Fibroblast of lung (primary cell): ENCODE results near the gene TMEM131. TPM values are rescaled to one million over a fixed set of nuclear protein-coding genes. Genes with fewer than 3 reads are reported as not detected.

Experiments used
- DNase-seq, 2 donors: peaks; one replicate each; pipeline versions ENCODE4 v3.0.0 to v3.0.0-alpha.2; 2010; ENCODE audit warnings: low read depth in 2 of 2
- H2AFZ ChIP-seq: 2 replicates; pipeline ENCODE4 v1.5.1; 2012; ENCODE audit warnings: low read length, control low read depth, inconsistent platforms
- H3K27ac ChIP-seq: 2 replicates; pipeline ENCODE4 v1.5.1; 2011; ENCODE audit warnings: low read length, control low read depth; ENCODE audit not compliant: insufficient read depth
- H3K27me3 ChIP-seq: 2 replicates; pipeline ENCODE4 v1.5.1; 2011; ENCODE audit warnings: mild to moderate bottlenecking, low read length; ENCODE audit not compliant: control insufficient read depth, insufficient read depth
- H3K36me3 ChIP-seq: 2 replicates; pipeline ENCODE4 v1.5.1; 2011; ENCODE audit warnings: low read length; ENCODE audit not compliant: control insufficient read depth, insufficient read depth
- H3K4me1 ChIP-seq: 2 replicates; pipeline ENCODE4 v1.5.1; 2011; ENCODE audit warnings: low read length; ENCODE audit not compliant: control insufficient read depth, insufficient read depth; ENCODE audit errors: extremely low read depth
- H3K4me2 ChIP-seq: 2 replicates; pipeline ENCODE4 v1.5.1; 2011; ENCODE audit warnings: low read length, control low read depth; ENCODE audit not compliant: insufficient read depth; ENCODE audit errors: extremely low read depth
- H3K4me3 ChIP-seq, 4 experiments: fragments of 200-600 bp in 1 of 4; sonication (generic) in 1 of 4; replicated peaks in 1 of 4; 2 replicates each; pipeline ENCODE4 v1.5.1; 2011 to 2016; ENCODE audit warnings: low read length in 4 of 4, low read depth in 3 of 4, mild to moderate bottlenecking in 3 of 4, control low read depth in 2 of 4, inconsistent platforms in 1 of 4, mixed read lengths in 1 of 4; ENCODE audit not compliant: insufficient read depth in 1 of 4; ENCODE audit errors: control extremely low read depth in 1 of 4
- H3K79me2 ChIP-seq: 2 replicates; pipeline ENCODE4 v1.5.1; 2012; ENCODE audit warnings: mild to moderate bottlenecking, low read length, inconsistent platforms; ENCODE audit not compliant: control insufficient read depth, insufficient read depth
- H3K9ac ChIP-seq: 2 replicates; pipeline ENCODE4 v1.5.1; 2011; ENCODE audit warnings: mild to moderate bottlenecking, low read length, control low read depth; ENCODE audit not compliant: insufficient read depth
- H3K9me3 ChIP-seq: 2 replicates; pipeline ENCODE4 v1.5.1; 2012; ENCODE audit warnings: low read depth, low read length; ENCODE audit not compliant: control insufficient read depth, insufficient read depth
- H4K20me1 ChIP-seq: 2 replicates; pipeline ENCODE4 v1.5.1; 2011; ENCODE audit warnings: low read length; ENCODE audit not compliant: control insufficient read depth, insufficient read depth; ENCODE audit errors: extremely low read depth
- EZH2 ChIP-seq: IDR thresholded peaks from 2 replicates; pipeline ENCODE4 v1.5.1; 2012; ENCODE audit warnings: low read length, control low read depth, mild to moderate bottlenecking; ENCODE audit errors: missing control alignments
- polyA plus RNA-seq, 2 donors: library from polyadenylated mRNA; depleted of rRNA in 1 of 2; stranded (reverse) in 1 of 2; unstranded in 1 of 2; fragments of >200 nt; gene quantifications; 2 replicates each; pipeline ENCODE4 v1.2.1, GENCODE V29; 2011 to 2012; ENCODE audit warnings: missing spikeins in 1 of 2
- total RNA-seq: library from RNA; depleted of rRNA; stranded (reverse); fragments of >200 nt; gene quantifications from 2 replicates; pipeline ENCODE4 v1.2.1, GENCODE V29; 2014
- TF ChIP-seq, protein P1 (sequence below), 2 donors: IDR thresholded peaks in 1 of 2; conservative IDR thresholded peaks in 1 of 2; 1 replicate in 1 of 2; 2 replicates in 1 of 2; pipeline ENCODE4 v1.5.1; 2011 to 2012; ENCODE audit warnings: low read length in 2 of 2, control low read depth in 1 of 2, inconsistent platforms in 1 of 2, low read depth in 1 of 2, mild to moderate bottlenecking in 1 of 2

Gene TMEM131
- total and polyA plus RNA-seq, 2 donors (not counting 1 experiment from before 2014, with no cell fraction given): 18.1 to 32.4 TPM

DNA sequence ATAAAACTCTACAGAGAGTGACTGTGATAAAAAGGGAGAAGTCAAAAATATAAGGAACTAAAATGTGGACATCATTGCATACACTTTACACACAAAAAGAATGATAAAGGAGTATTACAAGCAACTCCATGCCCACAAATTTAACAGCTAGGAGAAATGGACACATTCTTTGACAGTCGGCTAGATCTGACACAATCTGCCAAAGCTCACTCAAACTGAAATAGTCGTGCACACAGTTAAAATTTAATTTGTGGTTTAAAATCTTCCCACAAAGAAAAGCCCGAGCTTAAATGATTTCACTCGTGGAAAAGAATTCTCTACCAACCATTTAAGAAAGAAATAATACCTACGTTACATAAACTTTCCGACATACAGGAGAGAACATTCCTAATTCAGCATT is 149.9 kb downstream of the TMEM131 start:
- Histone ChIP-seq H3K9ac (no peak overlapping the region), H3K4me1 (no peaks in the 10 kb centered on the region), H3K36me3 (no peaks in the 10 kb centered on the region), H3K27me3 (no peaks in the 10 kb centered on the region), H2AFZ (no peak overlapping the region), H3K4me3 (no peak overlapping the region), H3K79me2 (peaks cover 2% of the 10 kb centered on the region), H3K4me2 (no peak overlapping the region), H4K20me1 (no peaks in the 10 kb centered on the region), H3K9me3 (no peaks in the 10 kb centered on the region), H3K27ac (no peak overlapping the region)
- TF ChIP-seq EZH2: no peak
- no peak for DNase-seq

DNA sequence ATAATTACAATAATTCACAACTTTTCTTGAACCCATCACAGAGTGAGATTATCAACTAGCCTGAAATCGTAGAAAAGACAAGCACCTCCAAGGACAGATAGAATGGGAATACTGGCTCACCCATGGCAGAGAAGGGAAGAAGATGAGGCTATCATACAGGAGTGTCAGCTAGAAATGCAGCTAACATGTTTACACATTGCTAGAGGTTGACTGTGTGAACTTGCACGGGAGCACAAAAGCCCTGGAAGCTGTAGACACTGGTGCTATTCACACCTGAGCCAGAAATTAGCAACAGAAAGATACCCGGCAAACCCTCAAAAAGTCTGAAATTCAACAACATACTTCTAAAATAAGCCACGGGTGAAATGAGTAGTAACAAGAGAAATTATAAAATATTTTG is 150.6 kb downstream of the TMEM131 start:
- H3K4me2 ChIP-seq: no peak overlapping the region
- H3K36me3 ChIP-seq: peaks cover 1% of the 10 kb centered on the region
- no peaks in the 10 kb centered on the region for H4K20me1 ChIP-seq
- no peaks in the 10 kb centered on the region for H3K9me3 ChIP-seq
- no peak for DNase-seq
- no peak for TF ChIP-seq EZH2
- TF ChIP-seq, protein P1, sequence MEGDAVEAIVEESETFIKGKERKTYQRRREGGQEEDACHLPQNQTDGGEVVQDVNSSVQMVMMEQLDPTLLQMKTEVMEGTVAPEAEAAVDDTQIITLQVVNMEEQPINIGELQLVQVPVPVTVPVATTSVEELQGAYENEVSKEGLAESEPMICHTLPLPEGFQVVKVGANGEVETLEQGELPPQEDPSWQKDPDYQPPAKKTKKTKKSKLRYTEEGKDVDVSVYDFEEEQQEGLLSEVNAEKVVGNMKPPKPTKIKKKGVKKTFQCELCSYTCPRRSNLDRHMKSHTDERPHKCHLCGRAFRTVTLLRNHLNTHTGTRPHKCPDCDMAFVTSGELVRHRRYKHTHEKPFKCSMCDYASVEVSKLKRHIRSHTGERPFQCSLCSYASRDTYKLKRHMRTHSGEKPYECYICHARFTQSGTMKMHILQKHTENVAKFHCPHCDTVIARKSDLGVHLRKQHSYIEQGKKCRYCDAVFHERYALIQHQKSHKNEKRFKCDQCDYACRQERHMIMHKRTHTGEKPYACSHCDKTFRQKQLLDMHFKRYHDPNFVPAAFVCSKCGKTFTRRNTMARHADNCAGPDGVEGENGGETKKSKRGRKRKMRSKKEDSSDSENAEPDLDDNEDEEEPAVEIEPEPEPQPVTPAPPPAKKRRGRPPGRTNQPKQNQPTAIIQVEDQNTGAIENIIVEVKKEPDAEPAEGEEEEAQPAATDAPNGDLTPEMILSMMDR (conservative IDR thresholded peaks at IDR 0.05 in 1 of 2, IDR thresholded peaks at IDR 0.05 in 1 of 2; ENCODE audit: low read depth in 1 of 2, low read length in 2 of 2): no peak
- no peak overlapping the region for H3K27ac ChIP-seq
- H2AFZ ChIP-seq: no peak overlapping the region
- peaks cover 2% of the 10 kb centered on the region for H3K79me2 ChIP-seq
- H3K9ac ChIP-seq: no peak overlapping the region
- no peaks in the 10 kb centered on the region for H3K4me1 ChIP-seq
- H3K27me3 ChIP-seq: no peaks in the 10 kb centered on the region
- H3K4me3 ChIP-seq: no peak overlapping the region

DNA sequence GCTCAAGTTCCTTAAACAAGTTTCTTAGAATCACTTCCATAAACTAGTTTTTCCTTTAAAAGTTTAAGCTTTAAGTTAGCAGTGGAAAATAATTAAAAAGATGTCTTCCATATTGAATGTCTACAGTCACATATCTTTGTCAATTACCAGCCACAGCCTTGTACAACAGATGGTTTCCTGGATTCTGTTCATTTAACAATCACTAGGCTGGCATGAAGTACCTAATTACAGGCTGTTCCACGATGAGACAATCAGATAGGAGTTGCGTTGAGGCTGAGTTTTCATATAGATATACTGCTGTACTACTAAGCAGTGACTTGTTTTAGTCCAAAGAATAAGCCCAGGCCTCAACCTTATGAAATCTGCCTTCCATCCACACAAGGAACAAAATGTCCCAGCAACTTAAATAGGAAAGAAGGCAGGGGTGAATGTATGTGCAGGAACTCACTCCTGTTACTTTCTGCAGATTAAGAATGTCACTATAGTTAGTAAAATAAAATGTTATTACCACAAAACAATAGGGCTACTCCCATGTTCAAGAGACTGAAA is 151.4 kb downstream of the TMEM131 start:
- H3K27me3 ChIP-seq: no peaks in the 10 kb centered on the region
- no peak overlapping the region for H3K27ac ChIP-seq
- H3K9ac ChIP-seq: no peak overlapping the region
- no peak overlapping the region for H3K4me3 ChIP-seq
- H3K9me3 ChIP-seq: no peaks in the 10 kb centered on the region
- H3K4me2 ChIP-seq: no peak overlapping the region
- TF ChIP-seq EZH2: no peak
- TF ChIP-seq, protein P1 (conservative IDR thresholded peaks at IDR 0.05 in 1 of 2, IDR thresholded peaks at IDR 0.05 in 1 of 2; ENCODE audit: low read depth in 1 of 2, low read length in 2 of 2): no peak
- peaks cover 2% of the 10 kb centered on the region for H3K79me2 ChIP-seq
- H3K36me3 ChIP-seq: peaks cover 3% of the 10 kb centered on the region
- H4K20me1 ChIP-seq: no peaks in the 10 kb centered on the region
- peak in 1 of 2 donors; percentile 15 for DNase-seq
- H2AFZ ChIP-seq: no peak overlapping the region
- no peaks in the 10 kb centered on the region for H3K4me1 ChIP-seq
